Measurements from ENCODE around the gene BTBD16. TPM values are rescaled to one million over a fixed set of nuclear protein-coding genes. Genes with fewer than 3 reads are reported as not detected.

Gene BTBD16
- polyA plus RNA-seq, 4 donors: 0.66 to 1.8 (median 1.1) TPM

DNA sequence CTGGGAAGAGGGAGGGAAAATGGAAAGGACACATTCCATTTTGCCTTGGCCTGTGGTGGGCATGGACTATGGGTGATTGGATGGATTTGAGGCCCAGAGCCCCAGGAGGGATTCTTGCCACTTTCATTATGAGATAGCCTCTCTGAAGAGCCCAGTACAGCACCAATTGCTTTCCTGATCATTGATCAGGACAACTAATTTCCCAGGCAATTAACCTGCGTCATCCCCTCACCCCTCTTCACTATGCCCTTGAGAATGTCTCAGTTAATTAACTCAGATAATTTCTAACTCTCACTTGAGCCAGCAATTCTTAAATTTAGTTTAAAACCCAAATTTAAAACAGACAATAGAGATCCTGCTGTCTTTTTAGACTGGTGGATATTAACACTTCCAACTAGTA lies 90.0 kb downstream of the BTBD16 start:
- DNase-seq (ENCODE audit: low read depth in 4 of 4, low spot score in 3 of 4): no peak

DNA sequence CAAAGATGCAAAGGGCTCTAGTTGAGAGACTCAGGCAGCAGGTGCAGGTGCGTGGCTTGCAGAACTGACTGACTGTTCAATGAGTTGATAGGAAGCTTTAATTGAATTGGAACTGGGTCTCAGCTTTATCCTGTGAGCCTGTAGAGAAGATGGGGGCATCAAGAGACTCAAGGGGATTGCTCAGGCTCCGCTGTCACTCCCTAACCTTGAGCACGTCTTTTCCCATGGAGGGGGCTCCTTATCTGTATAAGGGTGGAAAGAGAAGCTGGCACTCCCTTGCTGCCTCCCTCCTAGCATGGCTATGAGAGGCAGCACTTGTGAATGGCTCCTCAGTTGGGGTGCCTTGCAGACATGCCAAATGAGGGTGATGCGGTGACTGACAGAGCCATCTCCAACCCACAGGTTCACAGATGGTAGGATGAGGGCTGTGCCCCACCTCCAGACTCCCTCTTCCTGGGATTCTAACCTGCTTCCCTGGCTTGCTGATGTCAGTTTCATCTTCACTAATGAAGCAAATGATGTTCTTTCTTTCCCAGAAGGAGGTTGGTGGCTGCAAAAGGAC lies 91.0 kb downstream of the BTBD16 start:
- DNase-seq (ENCODE audit: low read depth in 4 of 4, low spot score in 3 of 4): no peak

DNA sequence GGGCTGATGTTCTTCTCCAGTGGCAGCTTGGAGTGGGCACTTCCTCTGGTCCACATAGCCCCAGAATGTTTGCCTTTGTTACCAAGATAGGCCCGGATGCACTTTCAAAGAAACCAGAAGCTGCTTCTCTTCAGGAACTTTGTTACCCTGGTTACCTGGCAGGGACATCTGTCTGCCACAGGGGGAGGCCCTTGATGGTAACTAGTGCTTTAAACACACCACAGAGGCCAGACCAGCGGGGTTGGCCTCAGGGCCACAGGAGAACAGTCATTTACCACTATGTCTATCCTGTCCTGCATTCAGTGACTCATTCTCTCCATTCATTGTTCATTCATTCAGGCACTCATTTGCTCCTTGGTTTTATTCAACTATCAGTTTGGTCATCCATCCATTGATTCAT lies 91.5 kb downstream of the BTBD16 start:
- DNase-seq (ENCODE audit: low read depth in 4 of 4, low spot score in 3 of 4): no peak

DNA sequence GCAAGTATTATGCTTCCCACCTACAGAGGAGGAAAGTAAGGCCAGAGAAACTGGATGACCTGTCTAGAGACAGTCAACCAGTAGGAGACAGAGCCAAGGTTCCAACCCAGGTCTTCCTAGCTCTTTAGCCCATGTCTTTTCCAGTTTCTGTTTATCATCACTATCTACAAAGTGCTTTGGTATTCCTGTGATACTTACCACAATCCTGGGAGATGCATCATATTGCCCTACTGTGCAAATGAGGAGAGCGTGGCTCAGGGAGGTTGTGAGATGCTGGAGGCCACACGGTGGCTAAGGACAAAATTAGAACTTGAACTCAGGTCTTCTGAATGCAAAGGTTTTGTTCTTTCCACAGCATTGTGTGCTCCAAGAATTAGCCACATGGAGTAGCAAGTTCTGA lies 92.2 kb downstream of the BTBD16 start:
- no peak for DNase-seq (ENCODE audit: low read depth in 4 of 4, low spot score in 3 of 4)

DNA sequence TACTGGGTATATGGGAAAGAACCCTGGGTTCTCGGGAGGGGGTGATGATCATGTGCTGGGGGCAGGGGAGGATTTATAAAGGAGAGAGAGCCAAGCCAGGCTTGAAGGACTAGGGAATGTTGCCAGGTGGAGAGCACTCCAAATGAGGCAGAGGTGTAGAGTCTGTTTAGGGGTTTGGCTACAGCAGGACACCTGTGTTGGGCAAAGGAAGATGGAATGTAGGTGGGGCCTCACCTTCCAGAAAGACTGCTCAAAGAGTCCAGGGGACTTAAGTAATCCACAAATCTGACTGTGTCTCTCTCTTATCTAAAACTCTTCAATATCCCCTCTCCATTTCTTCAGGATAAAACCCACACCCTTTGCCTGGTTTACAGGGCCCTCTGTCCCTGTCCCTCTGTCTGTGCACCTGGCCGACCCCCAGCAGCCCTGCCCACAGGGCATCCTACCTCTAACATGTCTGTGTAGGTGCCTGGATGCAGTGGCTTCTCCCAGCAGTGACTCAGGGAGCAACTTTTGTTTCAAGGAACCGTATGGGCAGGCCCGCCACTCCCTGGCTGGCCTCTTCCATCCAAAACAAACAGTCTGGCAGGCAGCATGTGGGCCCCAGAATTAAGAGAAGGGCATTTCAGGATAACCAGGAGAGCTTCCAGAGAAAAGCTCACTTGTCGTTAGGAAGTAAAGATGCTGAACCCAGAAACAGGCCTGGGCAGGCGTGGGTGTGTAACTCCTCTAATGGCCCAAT lies 92.8 kb downstream of the BTBD16 start:
- DNase-seq (ENCODE audit: low read depth in 4 of 4, low spot score in 3 of 4): no peak

DNA sequence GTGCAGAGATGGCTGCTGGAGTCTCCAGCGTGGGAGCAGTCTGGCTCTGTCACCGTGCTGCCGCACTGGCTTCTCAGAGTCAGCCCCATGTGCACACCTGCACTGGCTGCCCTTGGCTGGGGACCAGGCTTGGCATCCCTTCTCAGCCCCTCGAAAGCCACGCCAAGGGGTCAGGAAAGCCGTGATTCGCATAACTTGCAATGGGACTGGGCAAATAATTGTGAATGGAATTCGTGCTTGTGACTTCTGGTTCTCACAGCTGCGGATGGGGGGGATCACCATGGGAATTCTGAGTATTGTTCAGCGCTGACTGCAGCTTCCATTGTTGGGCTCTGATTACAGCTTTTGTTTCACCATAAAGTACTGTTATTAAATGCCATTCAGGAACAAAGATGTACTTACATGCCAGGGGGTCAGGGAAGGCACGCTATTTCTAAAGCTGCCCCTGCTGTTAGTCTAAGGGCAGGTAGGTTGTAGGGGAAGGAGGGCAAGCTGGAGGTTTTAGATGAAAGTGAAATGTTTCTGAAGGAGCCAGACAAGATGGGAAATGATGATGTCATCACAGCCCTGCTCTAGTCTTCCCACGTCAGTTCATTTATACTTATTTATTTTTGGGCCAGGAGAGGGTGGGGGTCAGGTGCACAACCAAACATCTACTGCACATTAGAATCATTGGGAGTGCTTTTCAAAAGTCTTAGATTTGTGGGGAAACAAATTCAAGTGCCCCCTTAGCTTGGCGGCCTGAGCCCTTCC lies 97.6 kb downstream of the BTBD16 start:
- no peak for DNase-seq (ENCODE audit: low read depth in 4 of 4, low spot score in 3 of 4)

DNA sequence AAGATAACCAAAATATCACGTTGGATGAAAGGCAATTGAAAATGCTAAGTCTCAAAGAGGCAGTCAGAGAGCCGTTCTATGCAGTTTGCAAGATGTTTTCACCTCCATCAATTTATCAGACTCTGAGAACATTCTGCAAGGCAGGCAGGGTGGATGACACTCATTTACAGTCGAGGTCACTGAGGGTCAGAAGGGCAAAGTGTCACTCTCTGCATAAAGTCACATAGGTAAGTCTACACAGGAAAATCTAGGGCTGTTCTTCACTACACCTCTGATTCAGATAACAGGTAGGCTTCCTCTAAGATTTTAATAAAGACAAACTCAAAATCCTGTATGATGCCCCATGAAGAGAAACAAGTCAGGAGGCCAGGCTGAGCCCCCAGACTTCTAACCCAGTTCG lies 102.0 kb downstream of the BTBD16 start:
- no peak for DNase-seq (ENCODE audit: low read depth in 4 of 4, low spot score in 3 of 4)

DNA sequence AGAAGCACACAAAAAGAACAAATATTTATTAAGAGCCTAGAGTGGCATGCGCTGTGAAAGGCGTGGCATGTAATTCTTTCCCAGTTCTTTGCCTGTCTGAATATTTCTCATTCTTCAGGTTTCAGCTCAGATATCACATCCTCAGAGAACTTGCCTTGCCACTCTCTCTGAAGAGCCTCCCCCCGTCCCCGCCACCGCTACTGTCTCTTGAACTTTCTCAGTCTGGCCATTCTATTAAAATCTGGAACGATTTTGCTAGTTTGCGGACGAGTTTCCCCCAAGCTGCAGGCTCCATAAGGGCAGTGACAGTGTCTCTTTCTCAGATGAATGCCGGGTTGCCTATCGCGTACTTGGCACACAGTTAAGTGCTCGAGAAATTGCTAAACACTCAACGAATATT lies 102.6 kb downstream of the BTBD16 start:
- DNase-seq (ENCODE audit: low read depth in 4 of 4, low spot score in 3 of 4): peak in 1 of 4 donors; percentile 45

DNA sequence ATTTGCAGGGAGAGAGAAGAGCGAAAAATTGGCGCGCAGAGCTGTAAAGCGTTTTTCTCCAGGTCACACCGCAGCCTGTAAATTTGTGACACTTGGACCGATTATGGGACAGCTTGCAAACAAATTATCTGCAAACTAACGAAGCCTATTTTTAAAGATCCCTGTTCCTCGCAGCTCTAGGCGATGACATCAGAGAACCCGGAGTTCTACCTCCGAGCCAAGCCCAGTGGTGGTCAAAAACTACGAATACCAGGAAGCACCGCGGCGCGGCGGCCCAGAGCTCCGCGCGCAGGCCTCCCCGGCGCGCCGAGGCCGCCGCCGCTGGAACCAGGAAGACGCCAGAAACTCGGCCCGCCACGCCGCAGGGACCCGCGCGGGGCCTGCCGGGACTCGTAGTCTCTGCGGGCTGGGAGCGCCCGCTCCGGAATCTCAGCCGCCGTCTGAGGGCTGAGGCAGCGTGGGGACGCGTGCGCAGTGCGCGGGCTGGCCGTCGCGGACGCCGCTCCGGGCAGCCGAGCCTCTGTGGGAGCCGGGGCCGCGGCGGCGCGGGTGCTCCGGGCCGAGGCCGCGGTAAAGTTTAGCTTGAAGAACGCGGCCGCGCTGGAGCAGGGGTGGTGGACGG lies 103.3 kb downstream of the BTBD16 start, which contains the start of gene PLEKHA1:
TSS of gene PLEKHA1 (plus strand) at position 472 of the 622 bp plus-strand sequence. CDS start 18,493 bp downstream, outside the sequence.
- DNase-seq (ENCODE audit: low read depth in 4 of 4, low spot score in 3 of 4): peak; percentile 85 to 92 (median 90)

DNA sequence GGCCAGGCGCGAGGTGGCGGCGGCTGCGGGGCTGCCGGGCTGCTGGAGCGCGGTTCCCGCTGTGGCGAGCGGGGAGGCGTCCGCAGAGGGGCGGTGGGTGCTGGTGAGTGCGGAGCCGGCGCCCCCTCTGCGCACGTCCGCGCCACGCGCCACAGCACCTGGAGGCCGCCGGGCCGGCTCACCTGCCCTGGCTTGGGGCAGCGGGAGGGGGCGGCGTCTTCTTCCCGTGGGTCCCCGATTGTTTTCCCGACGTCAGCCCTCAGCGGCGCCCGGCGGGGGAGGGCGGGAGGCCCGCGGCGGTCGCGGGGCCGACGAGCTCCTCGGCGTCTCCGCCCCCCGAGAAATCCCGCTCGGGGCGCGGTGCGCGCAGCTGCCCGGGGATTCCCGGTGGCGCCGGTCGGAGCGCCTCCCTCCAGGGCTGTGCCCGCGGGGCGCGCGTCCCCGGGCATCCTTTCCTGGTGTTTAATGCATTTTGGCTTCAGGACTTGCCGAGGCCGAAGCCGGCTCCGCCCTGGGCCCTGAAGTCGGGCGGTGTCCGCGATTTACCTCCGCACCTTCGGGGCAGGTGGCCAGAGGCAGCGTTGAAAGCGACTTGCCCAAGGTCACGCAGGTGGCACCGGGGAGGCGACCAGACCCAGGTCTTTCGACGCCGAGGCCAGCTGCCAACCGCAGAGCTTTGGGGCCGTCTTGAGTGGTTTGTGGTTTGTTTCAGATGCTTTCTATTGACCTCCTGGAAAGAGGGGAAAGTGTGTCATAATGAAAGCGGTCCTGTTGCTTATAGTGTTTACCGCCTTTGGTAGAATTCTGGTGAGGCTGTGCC lies 104.0 kb downstream of the BTBD16 start:
- DNase-seq (ENCODE audit: low read depth in 4 of 4, low spot score in 3 of 4): peak in 3 of 4 donors; percentile 30 to 56 (median 37)

DNA sequence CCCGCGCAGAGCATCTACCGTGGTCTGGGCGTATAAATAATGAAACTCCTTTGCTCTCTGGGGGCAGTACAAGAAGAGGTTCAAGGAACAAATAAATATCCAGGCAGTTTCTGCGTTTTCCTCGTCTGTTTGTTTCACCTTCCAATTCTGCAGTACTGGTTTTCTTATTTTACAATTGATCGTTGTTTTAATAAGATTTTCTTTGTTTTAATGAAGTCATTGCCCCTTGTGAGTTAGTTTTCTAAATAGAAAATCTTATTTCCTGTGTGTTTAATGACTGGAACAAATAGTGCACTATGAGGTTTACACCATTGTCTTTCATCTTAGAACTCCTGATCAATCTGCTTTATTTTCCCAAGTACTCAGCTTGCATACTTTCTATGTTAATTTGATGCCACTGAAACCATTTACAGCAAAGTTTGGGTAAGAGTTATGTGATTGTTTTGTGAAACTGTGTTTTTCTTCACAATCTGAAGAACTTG lies 104.6 kb downstream of the BTBD16 start:
- DNase-seq (ENCODE audit: low read depth in 4 of 4, low spot score in 3 of 4): no peak

DNA sequence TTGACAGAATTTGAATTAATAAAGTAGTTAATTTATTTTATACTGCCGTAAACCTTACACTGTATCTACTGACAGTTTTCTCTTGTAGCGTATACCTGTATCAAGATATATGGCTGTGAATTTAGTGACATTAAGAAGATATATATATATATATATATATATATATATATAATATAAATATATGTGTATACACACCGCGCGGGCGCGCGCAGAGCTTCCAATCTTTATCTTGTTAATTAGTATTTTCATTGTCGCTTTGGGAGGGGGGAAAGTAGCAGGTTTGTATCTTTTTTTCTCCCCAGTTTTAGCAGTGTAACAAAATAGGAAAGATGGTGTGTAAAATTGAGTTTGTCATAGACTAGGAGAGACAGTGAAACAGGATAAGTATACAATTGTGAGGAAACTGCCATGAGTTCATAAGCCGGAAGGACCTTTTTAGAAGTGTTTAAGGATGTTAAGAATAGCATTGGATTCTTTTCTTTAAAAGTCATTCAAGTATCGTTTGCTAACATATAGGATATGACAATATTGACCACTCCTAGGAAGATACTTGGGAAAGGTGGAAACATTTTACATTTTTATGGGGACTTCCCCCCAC lies 105.4 kb downstream of the BTBD16 start:
- DNase-seq (ENCODE audit: low read depth in 4 of 4, low spot score in 3 of 4): no peak

DNA sequence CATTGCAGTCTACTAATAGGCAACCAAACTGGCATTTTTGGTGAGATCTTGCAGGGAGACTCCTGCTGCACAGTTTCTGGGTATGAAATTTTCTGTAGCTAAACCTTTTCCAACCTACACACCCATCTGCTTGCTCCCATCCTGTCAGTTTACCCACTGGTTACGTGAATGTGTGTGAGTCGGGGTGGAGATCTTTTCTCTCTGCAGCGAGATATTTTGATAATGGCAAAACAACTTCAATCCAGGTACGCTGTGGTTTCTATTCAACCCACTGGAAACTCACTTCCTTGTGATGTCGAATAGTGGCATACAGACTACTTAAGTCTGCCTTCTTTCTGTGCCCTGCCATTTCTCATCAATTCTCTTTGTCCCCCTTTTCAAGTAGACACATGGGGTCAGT lies 107.9 kb downstream of the BTBD16 start:
- DNase-seq (ENCODE audit: low read depth in 4 of 4, low spot score in 3 of 4): no peak

DNA sequence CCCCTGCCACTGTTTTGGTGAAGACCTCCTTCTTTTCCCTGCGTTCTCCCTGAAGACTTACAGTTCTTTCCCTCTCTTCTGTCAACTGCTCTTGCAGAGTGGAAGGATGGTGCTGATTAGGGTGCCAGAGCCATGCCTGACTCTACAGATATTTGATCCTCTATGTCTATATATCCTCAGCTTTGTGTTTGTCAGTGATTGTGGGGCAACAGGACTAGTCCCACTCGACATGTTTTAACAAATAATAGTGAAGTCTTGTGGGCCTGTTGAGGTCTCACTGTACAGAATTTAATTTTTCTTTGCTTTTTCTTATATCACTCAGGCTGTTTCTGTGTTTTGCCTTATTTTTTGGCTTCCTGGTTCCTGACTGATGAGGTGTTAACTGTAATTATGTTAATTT lies 108.4 kb downstream of the BTBD16 start:
- no peak for DNase-seq (ENCODE audit: low read depth in 4 of 4, low spot score in 3 of 4)

DNA sequence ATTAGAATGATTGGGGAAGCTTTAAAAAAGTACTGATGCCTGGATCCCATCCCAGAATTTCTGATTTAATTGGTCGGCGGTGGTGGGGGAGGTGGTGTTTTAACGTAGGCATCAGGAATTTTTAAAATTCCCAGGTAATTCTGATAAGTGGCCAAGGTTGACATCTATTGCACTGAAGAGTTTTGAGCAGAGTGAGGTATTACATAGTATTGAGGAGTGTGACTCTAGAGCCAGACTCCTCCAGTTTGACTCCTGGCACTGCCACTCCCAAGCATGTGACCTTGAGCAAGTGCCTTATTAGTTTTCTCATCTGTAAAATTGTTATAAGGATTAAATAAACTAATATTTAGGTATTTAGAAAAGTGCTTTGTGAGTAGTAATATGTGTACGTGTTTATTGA lies 109.6 kb downstream of the BTBD16 start:
- DNase-seq (ENCODE audit: low read depth in 4 of 4, low spot score in 3 of 4): no peak

DNA sequence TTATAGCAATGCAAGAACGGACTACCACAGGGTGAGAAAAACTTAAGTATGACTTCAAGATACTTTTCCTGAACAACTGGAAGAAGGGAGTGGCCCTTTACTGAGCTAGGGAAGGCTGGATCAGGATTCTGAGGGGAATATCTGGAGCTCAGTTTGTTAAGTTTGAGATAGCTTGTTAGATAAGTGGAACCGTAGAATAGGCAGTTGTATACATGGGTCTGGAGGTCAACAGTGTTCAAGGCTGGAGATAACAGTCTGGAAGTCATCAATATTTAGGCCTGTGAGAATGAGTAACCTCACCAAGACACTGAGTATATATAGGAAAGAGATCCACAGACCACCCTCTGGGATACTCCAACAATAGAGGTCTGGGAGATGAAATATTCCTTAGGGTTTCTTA lies 110.6 kb downstream of the BTBD16 start:
- no peak for DNase-seq (ENCODE audit: low read depth in 4 of 4, low spot score in 3 of 4)

DNA sequence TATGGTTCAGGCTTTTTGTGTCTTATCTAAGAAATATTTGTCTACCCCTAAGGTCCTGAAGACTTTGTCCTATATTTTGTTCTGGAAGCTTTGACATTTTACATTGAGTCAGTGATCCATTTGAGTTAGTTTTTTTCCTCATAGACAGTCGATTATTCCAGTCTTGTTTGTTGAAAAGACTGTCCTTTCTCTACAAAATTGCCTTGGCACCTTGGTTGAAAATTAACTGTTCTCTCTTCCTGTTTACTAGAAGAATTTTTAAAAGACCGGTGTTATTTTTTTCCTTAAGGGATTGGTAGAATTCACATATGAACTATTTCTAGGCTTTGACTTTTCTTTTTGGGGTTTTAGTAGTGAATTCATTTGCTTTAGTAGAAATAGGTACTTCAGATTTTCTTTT lies 115.4 kb downstream of the BTBD16 start:
- no peak for DNase-seq (ENCODE audit: low read depth in 4 of 4, low spot score in 3 of 4)

DNA sequence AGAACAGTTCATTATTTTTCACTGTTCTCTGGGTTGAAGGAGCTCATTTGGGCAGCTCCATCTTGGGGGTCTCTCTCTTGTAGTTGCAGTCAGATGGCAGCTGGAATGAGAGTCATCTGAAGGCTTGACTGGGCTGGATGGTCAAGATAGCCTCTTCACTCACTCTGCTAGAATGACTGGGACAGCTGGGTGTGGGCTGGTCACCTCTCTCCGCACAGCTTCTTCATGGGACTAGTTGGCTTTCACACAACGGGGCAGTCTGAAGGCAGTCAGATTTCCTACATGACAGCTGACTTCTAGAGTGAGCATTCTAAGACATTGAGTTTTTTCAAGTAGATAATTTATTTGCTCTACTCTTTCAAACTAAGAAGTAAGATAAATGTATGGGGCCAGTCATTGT lies 116.5 kb downstream of the BTBD16 start:
- no peak for DNase-seq (ENCODE audit: low read depth in 4 of 4, low spot score in 3 of 4)

Measured in right renal pelvis (tissue), 4 donors.